Activated CD4-positive, alpha-beta T cell treated with anti-CD3 and anti-CD28 coated beads, Interleukin-2, amount 50 U/mL, for 48 hours (primary cell): Measurements from ENCODE around the gene PABPN1.
"Not testable (repeated sequence)": the region's sequence is repeated elsewhere in the genome, so short reads cannot be mapped to it uniquely, and the experiment has no call there.

Source experiments
- DNase-seq, 2 experiments: peaks; one replicate each; pipeline ENCODE4 v3.0.0-alpha.2; 2020

Gene PABPN1

DNA sequence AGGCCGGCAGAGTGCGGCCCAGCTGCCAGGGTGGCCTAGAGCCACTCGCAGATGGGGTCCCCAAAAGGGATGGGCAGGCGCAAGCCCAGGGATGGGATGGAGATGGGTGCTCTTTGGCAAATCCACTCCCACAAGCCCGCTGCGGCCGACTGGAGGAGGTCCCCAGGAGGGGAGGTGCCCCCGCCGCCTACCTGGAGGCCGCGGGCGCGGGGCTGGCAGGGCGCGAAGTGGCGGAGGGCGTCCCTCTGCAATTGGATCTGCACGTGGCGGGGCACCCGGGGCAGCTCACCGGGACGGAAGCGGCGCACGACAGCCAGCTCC lies 19.3 kb upstream of the PABPN1 start:
- DNase-seq: no peak

DNA sequence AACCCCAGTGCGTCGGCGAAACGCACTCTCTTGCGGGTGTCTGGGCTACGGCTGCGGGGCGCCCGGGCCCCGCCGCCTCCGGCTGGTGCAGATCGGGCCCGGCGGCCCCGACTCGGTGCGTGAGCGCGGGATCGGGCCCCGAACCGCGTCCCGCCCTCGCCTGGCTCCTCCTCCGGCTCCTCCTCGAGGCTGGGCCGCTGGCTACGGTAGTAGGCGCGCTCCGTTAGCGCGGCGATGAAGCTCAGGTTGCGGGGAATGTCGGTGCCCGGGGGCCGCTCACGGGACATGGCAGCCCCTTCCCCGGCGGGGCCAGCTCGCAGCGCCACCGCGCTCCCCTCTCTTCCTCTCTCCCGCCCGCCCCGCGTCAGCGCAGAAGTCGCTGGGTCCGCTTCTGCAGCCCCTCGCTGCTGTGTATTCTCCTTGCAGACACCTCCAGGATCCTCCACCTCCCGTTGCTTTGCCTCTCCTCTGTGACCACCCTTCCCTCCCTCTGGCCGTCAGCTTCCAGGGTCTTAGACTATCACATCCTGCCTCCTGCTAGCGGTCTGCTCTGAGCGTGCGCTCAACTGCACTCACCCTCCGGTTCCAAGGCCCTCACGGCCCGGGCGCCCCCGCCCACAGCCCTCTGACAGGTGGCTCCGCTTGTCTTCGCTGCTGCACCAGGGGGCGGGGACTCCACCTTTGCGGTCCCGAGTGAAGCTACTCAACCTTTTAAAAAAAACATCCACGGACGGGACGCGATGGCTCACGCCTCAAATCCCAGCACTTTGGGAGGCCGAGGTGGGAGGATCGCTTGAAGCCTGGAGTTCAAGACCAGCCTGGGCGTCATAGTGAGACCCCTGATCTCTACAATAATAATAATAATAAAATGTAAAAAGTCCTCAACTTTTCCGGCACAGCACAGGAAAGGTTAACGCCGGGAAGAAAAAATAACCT lies 18.7 kb upstream of the PABPN1 start, which contains the start of gene PPP1R3E:
TSS of gene PPP1R3E (minus strand) at position 570 of the 936 bp plus-strand sequence. CDS start at position 287, 283 bp downstream.
- DNase-seq: peak; percentile 89 to 93

DNA sequence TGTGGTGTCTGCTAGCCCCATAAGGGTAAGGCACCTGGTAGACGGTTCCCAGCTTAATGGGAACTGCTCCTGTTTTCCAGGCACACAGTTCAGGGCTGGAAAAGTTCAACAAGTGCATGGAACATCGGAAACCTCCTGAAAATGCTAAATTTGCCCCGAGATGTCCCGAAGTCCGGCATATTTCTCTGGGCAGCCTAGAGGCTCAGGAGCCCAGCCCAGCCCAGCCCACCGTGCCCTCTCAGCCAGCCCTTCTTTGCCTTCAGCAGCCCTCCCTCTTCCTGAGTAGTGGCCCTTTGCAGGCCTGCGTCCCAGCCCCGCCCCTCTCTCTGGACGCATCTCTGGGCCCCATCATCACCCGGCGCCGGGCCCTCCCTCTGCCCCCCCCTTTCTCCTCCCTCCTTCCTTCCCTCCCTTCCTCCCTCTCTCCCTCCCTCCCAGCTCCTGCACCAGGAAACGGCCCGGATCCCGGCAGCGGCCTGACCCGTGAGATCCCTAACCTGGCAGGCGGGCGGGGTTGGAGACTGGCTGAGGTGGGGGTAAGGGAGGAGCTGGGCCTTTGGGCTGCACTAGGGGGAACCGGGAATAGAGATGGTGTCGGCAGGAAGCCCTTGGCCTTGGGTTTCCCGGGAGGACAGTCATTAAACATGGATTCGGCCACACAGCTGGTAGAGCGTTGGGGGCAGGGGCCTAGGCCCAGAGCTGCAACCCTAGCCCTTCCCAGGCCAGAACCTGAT lies 14.7 kb upstream of the PABPN1 start, which contains the start of gene BCL2L2:
TSS of gene BCL2L2 (plus strand) at position 422 of the 734 bp plus-strand sequence. CDS start 935 bp downstream, outside the sequence.
- peak in 1 of 2 experiments; percentile 17 for DNase-seq

- no peak for DNase-seq
Observed at GRCh38 chr14:23307146-23307530, 14.1 kb upstream of the PABPN1 start.

- DNase-seq: no peak
Observed at GRCh38 chr14:23307687-23308644, 13.3 kb upstream of the PABPN1 start.

- DNase-seq: no peak
Observed at GRCh38 chr14:23308721-23309445, 12.4 kb upstream of the PABPN1 start.

DNA sequence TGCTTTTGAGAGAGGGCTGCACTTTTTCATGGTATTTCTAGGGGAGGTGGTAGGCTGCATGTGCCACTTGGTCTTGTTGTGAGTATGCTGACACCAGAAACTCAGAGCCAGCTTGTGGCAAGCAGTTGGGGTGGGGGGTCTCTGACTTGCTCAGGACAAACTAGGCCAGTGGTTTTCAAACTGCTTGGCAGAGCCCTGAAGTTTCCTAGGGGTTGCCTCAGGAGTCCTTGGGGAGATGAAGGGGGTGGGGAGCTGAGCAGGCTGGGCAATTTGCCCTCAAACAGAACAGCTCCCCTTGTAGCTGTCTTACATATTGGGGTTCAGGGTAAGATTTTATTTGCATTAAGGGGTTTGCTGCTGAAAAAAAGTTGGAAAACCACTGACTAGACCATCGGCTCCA lies 10.7 kb upstream of the PABPN1 start:
- no peak for DNase-seq

DNA sequence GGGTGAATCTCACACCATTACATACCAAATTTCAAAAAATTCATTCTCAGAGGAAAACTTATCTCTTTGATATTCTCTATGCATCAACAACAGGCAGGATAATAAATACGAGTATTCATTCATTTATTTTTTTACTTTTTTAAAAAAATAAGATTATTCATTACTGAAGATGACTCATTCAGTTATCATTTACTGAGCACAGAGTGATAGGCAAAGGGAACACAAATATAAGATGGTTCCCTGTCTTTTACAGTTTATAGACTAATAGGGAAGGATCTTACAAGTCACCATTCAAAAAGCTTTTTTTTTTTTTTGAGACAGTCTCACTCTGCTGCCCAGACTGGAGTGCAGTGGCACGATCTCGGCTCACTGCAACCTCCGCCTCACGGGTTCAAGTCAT lies 5.0 kb upstream of the PABPN1 start:
- no peak for DNase-seq

GRCh38 chr14:23319746-23320583 lies 1.3 kb upstream of the PABPN1 start:
- DNase-seq: no peak

DNA sequence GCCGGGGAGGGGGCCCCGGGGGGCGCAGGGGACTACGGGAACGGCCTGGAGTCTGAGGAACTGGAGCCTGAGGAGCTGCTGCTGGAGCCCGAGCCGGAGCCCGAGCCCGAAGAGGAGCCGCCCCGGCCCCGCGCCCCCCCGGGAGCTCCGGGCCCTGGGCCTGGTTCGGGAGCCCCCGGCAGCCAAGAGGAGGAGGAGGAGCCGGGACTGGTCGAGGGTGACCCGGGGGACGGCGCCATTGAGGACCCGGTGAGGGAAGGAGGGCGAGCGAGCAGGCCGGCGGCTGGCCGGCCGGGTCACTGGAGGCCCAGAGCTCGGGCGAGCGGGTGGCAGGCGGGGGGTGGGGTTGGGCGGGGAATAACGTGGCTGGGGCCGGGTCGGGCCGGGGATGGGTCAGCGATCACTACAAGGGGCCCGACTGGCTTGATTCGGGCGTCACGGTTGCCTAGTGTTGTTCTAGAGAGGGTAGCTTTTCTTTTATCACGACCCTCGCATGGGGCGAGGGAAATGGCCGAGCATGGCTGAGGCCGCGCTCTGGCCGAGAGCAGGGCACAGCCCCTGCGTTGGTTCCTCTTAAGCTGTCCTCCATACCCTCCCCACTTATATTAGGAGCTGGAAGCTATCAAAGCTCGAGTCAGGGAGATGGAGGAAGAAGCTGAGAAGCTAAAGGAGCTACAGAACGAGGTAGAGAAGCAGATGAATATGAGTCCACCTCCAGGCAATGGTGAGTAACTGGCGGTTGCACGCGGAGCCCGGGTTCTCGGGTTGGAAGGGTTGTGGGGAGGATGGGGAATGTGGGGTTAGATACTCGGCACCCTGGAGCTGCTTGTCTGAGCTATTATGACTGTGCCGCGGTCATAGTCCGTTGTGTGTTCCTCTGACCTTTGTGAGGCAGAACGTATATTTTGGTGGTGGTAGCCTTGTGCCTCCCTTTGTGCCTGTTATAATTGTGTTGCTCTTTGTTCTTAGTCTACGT lies 603 bp downstream of the PABPN1 start:
- DNase-seq: peak; percentile 72 to 79

- DNase-seq: no peak
Observed at GRCh38 chr14:23322568-23323517, 1.6 kb downstream of the PABPN1 start.

- DNase-seq: no peak
Observed at GRCh38 chr14:23323838-23324454, 2.7 kb downstream of the PABPN1 start.

- no peak for DNase-seq
Observed at GRCh38 chr14:23324455-23324846, 3.2 kb downstream of the PABPN1 start.

GRCh38 chr14:23324993-23325392 lies 3.7 kb downstream of the PABPN1 start:
- DNase-seq: no peak

GRCh38 chr14:23325746-23326145 lies 4.5 kb downstream of the PABPN1 start:
- DNase-seq: not testable (repeated sequence)

GRCh38 chr14:23326491-23327332 lies 5.5 kb downstream of the PABPN1 start:
- DNase-seq: no peak
